GM12801 (cell line): ENCODE data around the gene CHRNA10.

Experiments used
- CTCF ChIP-seq: IDR thresholded peaks from one replicate; pipeline ENCODE4 v1.5.1; 2011; ENCODE audit warnings: control low read depth; ENCODE audit not compliant: insufficient read length; ENCODE audit errors: extremely low read depth

Gene CHRNA10

GRCh38 chr11:3671334-3672254, at the start of gene CHRNA10:
Gene CHRNA10 (minus strand): TSS chr11:3671384. CDS start chr11:3671312, 72 bp downstream.
- no peak for TF ChIP-seq CTCF

- no peak for TF ChIP-seq CTCF
These were observed 41.1 kb upstream of the CHRNA10 start for GRCh38 chr11:3712274-3712673.

GRCh38 chr11:3710485-3711259, 39.5 kb upstream of the CHRNA10 start:
- no peak for TF ChIP-seq CTCF

- TF ChIP-seq CTCF = no peak
These were observed 38.8 kb upstream of the CHRNA10 start for GRCh38 chr11:3709977-3710376.

- TF ChIP-seq CTCF = no peak
These were observed 36.0 kb upstream of the CHRNA10 start for GRCh38 chr11:3707176-3707575.

- no peak for TF ChIP-seq CTCF
These were observed 32.2 kb upstream of the CHRNA10 start for GRCh38 chr11:3703383-3703782.

GRCh38 chr11:3700910-3701309, 29.7 kb upstream of the CHRNA10 start:
- no peak for TF ChIP-seq CTCF
